ENCODE results near the gene GPR183.
A peak's percentile ranks its signal among the peaks of the same experiment; 100 is the strongest.

The GPR183 gene

GRCh38 chr13:99311137-99311536, 3.9 kb upstream of the GPR183 start:
- DNase-seq = no peak

GRCh38 chr13:99310382-99311031, 3.3 kb upstream of the GPR183 start:
- no peak for DNase-seq

GRCh38 chr13:99308471-99309087, 1.4 kb upstream of the GPR183 start:
- DNase-seq = no peak

GRCh38 chr13:99307648-99308339, 595 bp upstream of the GPR183 start:
- peak; percentile 36 for DNase-seq

GRCh38 chr13:99305566-99305965, 1.6 kb downstream of the GPR183 start:
- DNase-seq = no peak

GRCh38 chr13:99305158-99305557, 2.0 kb downstream of the GPR183 start:
- DNase-seq = no peak

- no peak for DNase-seq
These were observed 2.7 kb downstream of the GPR183 start for GRCh38 chr13:99304541-99304940.

GRCh38 chr13:99303863-99304521, 3.2 kb downstream of the GPR183 start:
- peak; percentile 55 for DNase-seq

GRCh38 chr13:99302637-99303505, 4.3 kb downstream of the GPR183 start:
- DNase-seq = no peak

GRCh38 chr13:99301913-99302636, 5.1 kb downstream of the GPR183 start:
- DNase-seq = no peak

GRCh38 chr13:99301056-99301838, 6.0 kb downstream of the GPR183 start:
- DNase-seq = no peak

GRCh38 chr13:99299920-99300341, 7.3 kb downstream of the GPR183 start:
- DNase-seq = no peak

- DNase-seq = no peak
These were observed 7.8 kb downstream of the GPR183 start for GRCh38 chr13:99299256-99299919.

GRCh38 chr13:99298056-99298455, 9.1 kb downstream of the GPR183 start:
- DNase-seq = no peak

GRCh38 chr13:99297331-99297730, 9.9 kb downstream of the GPR183 start:
- no peak for DNase-seq

GRCh38 chr13:99296398-99296797, 10.8 kb downstream of the GPR183 start:
- DNase-seq = no peak

- no peak for DNase-seq
These were observed 11.5 kb downstream of the GPR183 start for GRCh38 chr13:99295488-99296252.

- DNase-seq = no peak
These were observed 12.2 kb downstream of the GPR183 start for GRCh38 chr13:99294958-99295357.

GRCh38 chr13:99294198-99294597, 13.0 kb downstream of the GPR183 start:
- DNase-seq = no peak

- DNase-seq = no peak
These were observed 14.0 kb downstream of the GPR183 start for GRCh38 chr13:99293178-99293577.
